Cardiac muscle cell (in vitro differentiated cells and primary cell): ENCODE data around the gene HSPBAP1. TPM values are rescaled to one million over a fixed set of nuclear protein-coding genes. Genes with fewer than 3 reads are reported as not detected.

Source experiments
- DNase-seq, 2 donors: peaks; one replicate each; pipeline versions ENCODE4 v3.0.0 to v3.0.0-alpha.2; 2010 to 2017; ENCODE audit warnings: low read depth in 1 of 2, low spot score in 1 of 2
- H3K27ac ChIP-seq: fragments of 200-600 bp; sonication (generic); 2 replicates; pipeline ENCODE4 v1.5.1; 2016
- H3K27me3 ChIP-seq: fragments of 200-600 bp; sonication (generic); 2 replicates; pipeline ENCODE4 v1.6.0; 2016; ENCODE audit warnings: control low read depth
- H3K36me3 ChIP-seq: fragments of 200-600 bp; sonication (generic); 2 replicates; pipeline ENCODE4 v1.5.1; 2016; ENCODE audit warnings: control low read depth
- H3K4me1 ChIP-seq: fragments of 200-600 bp; sonication (generic); 2 replicates; pipeline ENCODE4 v1.8.1; 2017; ENCODE audit warnings: low read depth, mild to moderate bottlenecking, mixed run types
- H3K4me3 ChIP-seq: fragments of 200-600 bp; sonication (generic); 2 replicates; pipeline ENCODE4 v1.5.1; 2016; ENCODE audit warnings: mild to moderate bottlenecking
- H3K9me3 ChIP-seq: fragments of 200-600 bp; sonication (generic); 2 replicates; pipeline ENCODE4 v1.5.1; 2017; ENCODE audit warnings: low read depth, mild to moderate bottlenecking, control low read depth
- polyA plus RNA-seq: library from polyadenylated mRNA; unstranded; fragments of >200 nt; fragmentation: Nextera tagmentation; extraction: Ambion mirVana; gene quantifications from 2 replicates; pipeline ENCODE4 v1.2.1, GENCODE V29; 2016
- total RNA-seq: library from RNA; depleted of rRNA; stranded (reverse); fragments of >200 nt; gene quantifications from 2 replicates; pipeline ENCODE4 v1.2.3, GENCODE V29; 2016
- TF ChIP-seq, protein P1 (sequence below): IDR thresholded peaks from 2 replicates; pipeline ENCODE4 v1.5.1; 2012; ENCODE audit warnings: low read depth, mild to moderate bottlenecking, low read length

The HSPBAP1 gene
- total and polyA plus RNA-seq, 2 experiments from 2014 or later, result 2.9 to 7.2 TPM

DNA sequence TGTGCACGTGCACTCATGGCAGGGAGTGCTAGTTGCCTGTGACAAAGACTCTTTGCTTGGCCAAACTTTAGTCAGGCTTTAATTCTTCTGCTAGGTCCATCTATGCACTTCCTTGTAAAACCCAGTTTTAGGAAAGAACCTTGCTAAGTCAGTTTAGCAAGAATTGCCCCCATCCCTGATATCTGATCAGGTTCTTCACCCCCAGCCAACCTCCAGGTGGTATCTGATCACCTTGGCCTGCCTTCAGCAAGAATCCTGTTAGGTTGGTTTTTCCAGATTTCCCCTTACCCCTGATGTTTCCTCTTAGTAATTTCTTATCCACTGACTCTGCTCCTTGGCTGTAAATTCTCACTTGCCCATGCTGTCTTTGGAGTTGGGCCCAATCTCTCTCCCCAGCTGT lies 8.4 kb downstream of the HSPBAP1 start:
- no peaks in the 10 kb centered on the region for H3K4me1 ChIP-seq
- no peak for DNase-seq
- H3K27me3 ChIP-seq, result no peaks in the 10 kb centered on the region
- no peak overlapping the region for H3K27ac ChIP-seq
- no peaks in the 10 kb centered on the region for H3K9me3 ChIP-seq
- no peak overlapping the region for H3K4me3 ChIP-seq
- no peaks in the 10 kb centered on the region for H3K36me3 ChIP-seq
- TF ChIP-seq, protein P1, sequence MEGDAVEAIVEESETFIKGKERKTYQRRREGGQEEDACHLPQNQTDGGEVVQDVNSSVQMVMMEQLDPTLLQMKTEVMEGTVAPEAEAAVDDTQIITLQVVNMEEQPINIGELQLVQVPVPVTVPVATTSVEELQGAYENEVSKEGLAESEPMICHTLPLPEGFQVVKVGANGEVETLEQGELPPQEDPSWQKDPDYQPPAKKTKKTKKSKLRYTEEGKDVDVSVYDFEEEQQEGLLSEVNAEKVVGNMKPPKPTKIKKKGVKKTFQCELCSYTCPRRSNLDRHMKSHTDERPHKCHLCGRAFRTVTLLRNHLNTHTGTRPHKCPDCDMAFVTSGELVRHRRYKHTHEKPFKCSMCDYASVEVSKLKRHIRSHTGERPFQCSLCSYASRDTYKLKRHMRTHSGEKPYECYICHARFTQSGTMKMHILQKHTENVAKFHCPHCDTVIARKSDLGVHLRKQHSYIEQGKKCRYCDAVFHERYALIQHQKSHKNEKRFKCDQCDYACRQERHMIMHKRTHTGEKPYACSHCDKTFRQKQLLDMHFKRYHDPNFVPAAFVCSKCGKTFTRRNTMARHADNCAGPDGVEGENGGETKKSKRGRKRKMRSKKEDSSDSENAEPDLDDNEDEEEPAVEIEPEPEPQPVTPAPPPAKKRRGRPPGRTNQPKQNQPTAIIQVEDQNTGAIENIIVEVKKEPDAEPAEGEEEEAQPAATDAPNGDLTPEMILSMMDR, result no peak

GRCh38 chr3:122784436-122784835 lies 9.2 kb downstream of the HSPBAP1 start:
- TF ChIP-seq, protein P1, result no peak
- Histone ChIP-seq H3K27me3 (no peaks in the 10 kb centered on the region), H3K4me3 (no peak overlapping the region), H3K9me3 (no peaks in the 10 kb centered on the region), H3K36me3 (no peaks in the 10 kb centered on the region), H3K4me1 (no peaks in the 10 kb centered on the region), H3K27ac (no peak overlapping the region)
- peak in 1 of 2 donors; percentile 63 for DNase-seq

- Histone ChIP-seq H3K27ac (no peak overlapping the region), H3K27me3 (no peaks in the 10 kb centered on the region), H3K9me3 (no peaks in the 10 kb centered on the region), H3K4me1 (no peaks in the 10 kb centered on the region), H3K36me3 (no peaks in the 10 kb centered on the region), H3K4me3 (no peak overlapping the region)
- TF ChIP-seq, protein P1, result no peak
- DNase-seq, result no peak
Measured at GRCh38 chr3:122782804-122783203, 10.8 kb downstream of the HSPBAP1 start.

GRCh38 chr3:122777563-122777962 lies 16.1 kb downstream of the HSPBAP1 start:
- Histone ChIP-seq H3K4me1 (no peaks in the 10 kb centered on the region), H3K36me3 (no peaks in the 10 kb centered on the region), H3K27ac (no peak overlapping the region), H3K27me3 (no peaks in the 10 kb centered on the region), H3K9me3 (no peaks in the 10 kb centered on the region), H3K4me3 (no peak overlapping the region)
- TF ChIP-seq, protein P1, result no peak
- no peak for DNase-seq

- Histone ChIP-seq H3K4me1 (no peaks in the 10 kb centered on the region), H3K36me3 (no peaks in the 10 kb centered on the region), H3K4me3 (no peak overlapping the region), H3K9me3 (no peaks in the 10 kb centered on the region), H3K27me3 (no peaks in the 10 kb centered on the region), H3K27ac (no peak overlapping the region)
- TF ChIP-seq, protein P1, result no peak
- no peak for DNase-seq
Measured at GRCh38 chr3:122776675-122777468, 16.8 kb downstream of the HSPBAP1 start.
